ENCODE data around the gene PACSIN2.

DNA sequence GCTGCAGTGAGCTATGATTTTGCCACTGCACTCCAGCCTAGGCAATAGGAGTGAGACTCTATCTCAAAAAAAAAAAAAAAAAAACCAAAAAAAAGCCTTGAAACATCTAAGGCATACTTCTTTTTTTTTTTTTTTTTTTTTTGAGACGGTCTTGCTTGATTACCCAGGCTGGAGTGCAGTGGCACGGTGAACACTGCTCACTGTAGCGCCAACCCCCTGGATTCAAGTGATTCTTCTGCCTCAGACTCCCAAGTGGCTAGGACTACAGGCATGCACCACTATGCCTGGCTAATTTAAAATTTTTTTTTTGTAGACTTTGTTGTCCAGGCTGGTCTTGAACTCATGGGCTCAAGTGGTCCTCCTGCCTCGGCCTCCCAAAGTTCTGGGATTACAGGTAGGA is 177.4 kb downstream of the PACSIN2 start:
- TF ChIP-seq EZH2 (IDR thresholded peaks at IDR 0.05; ENCODE audit: insufficient read depth, poor library complexity, severe bottlenecking), result no peak
- TF ChIP-seq EZH2phosphoT487 (IDR thresholded peaks at IDR 0.05; ENCODE audit: insufficient read depth, low read depth), result no peak

Measured in GM23248 (cell line).